ENCODE results near the gene LRRC8A. TPM values are rescaled to one million over a fixed set of nuclear protein-coding genes. Genes with fewer than 3 reads are reported as not detected.
A peak's percentile ranks its signal among the peaks of the same experiment; 100 is the strongest.
"Not testable (repeated sequence)": the region's sequence is repeated elsewhere in the genome, so short reads cannot be mapped to it uniquely, and the experiment has no call there.

Gene LRRC8A
- total RNA-seq, 4 donors from 2014 or later: 77.3 to 127 (median 108) TPM

- H3K27me3 ChIP-seq: no peaks in the 10 kb centered on the region
- TF ChIP-seq POLR2AphosphoS5 (IDR thresholded peaks at IDR 0.05) (no peak), POLR2A (IDR thresholded peaks at IDR 0.05) (no peak), EP300 (IDR thresholded peaks at IDR 0.05) (no peak)
- TF ChIP-seq, protein P1, sequence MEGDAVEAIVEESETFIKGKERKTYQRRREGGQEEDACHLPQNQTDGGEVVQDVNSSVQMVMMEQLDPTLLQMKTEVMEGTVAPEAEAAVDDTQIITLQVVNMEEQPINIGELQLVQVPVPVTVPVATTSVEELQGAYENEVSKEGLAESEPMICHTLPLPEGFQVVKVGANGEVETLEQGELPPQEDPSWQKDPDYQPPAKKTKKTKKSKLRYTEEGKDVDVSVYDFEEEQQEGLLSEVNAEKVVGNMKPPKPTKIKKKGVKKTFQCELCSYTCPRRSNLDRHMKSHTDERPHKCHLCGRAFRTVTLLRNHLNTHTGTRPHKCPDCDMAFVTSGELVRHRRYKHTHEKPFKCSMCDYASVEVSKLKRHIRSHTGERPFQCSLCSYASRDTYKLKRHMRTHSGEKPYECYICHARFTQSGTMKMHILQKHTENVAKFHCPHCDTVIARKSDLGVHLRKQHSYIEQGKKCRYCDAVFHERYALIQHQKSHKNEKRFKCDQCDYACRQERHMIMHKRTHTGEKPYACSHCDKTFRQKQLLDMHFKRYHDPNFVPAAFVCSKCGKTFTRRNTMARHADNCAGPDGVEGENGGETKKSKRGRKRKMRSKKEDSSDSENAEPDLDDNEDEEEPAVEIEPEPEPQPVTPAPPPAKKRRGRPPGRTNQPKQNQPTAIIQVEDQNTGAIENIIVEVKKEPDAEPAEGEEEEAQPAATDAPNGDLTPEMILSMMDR (IDR thresholded peaks at IDR 0.05): no peak
- H3K9me3 ChIP-seq: no peaks in the 10 kb centered on the region
- peaks cover 27% of the 10 kb centered on the region for H3K36me3 ChIP-seq
- H3K4me1 ChIP-seq: peaks cover 35% of the 10 kb centered on the region
- 95% methylated on average over 15 of the region's 19 CpGs for WGBS
- peak overlapping the region; percentile 98 for H3K4me3 ChIP-seq
- DNase-seq (ENCODE audit: low spot score in 2 of 2): peak in 1 of 2 donors; percentile 72
- no peak overlapping the region for H3K27ac ChIP-seq
Observed at GRCh38 chr9:128945798-128946501, 64.0 kb downstream of the LRRC8A start.

DNA sequence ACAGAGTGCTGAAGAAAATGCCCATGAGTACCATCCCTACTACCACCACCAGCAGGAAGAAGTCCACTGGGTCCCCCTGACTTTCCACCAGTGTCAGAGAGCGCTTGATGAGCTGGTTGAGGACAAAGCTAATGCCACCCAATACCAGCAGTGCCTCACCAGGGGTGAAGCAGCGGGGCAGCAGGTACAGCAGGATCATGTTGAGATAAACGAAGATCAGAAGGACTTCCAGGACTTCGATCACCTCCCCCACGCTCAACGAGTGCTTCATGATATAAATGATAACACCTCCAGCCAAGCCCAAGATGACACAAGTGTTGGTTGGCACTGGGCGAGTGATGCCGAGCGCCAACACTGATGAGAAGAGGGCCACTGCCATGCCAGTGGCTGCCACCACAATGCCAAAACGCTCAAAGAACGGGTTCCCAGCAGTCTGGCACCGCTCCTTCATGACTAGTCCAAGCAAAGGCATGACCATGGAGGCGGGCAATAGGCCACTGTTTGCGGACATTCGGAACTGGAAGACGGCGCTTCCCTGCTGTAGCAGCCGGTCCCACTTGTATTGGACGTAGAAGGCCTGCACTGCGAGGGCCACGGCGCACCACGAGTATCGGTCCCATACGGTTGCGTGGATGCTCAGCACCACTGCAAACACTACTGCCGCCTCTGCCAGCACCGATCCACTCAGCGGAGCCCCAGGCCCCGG lies 64.8 kb downstream of the LRRC8A start:
- H3K9me3 ChIP-seq: no peaks in the 10 kb centered on the region
- DNase-seq (ENCODE audit: low spot score in 2 of 2): peak; percentile 70 to 82
- WGBS: 57% methylated on average over 5 of the region's 30 CpGs
- H3K36me3 ChIP-seq: peaks cover 21% of the 10 kb centered on the region
- peak overlapping the region; percentile 98 for H3K4me3 ChIP-seq
- TF ChIP-seq POLR2AphosphoS5 (IDR thresholded peaks at IDR 0.05) (no peak), EP300 (IDR thresholded peaks at IDR 0.05) (no peak), POLR2A (IDR thresholded peaks at IDR 0.05) (no peak)
- TF ChIP-seq, protein P1 (IDR thresholded peaks at IDR 0.05): no peak
- H3K4me1 ChIP-seq: peaks cover 28% of the 10 kb centered on the region
- H3K27ac ChIP-seq: peak overlapping the region; percentile 97
- no peaks in the 10 kb centered on the region for H3K27me3 ChIP-seq

GRCh38 chr9:128947277-128947526 lies 65.3 kb downstream of the LRRC8A start:
- Histone ChIP-seq H3K27me3 (no peaks in the 10 kb centered on the region), H3K4me3 (peak overlapping the region; percentile 98), H3K9me3 (no peaks in the 10 kb centered on the region), H3K36me3 (peaks cover 19% of the 10 kb centered on the region), H3K27ac (peak overlapping the region; percentile 97), H3K4me1 (peaks cover 26% of the 10 kb centered on the region)
- TF ChIP-seq POLR2A (IDR thresholded peaks at IDR 0.05): no peak
- no peak for TF ChIP-seq POLR2AphosphoS5 (IDR thresholded peaks at IDR 0.05)
- TF ChIP-seq, protein P1 (IDR thresholded peaks at IDR 0.05): no peak
- TF ChIP-seq EP300 (IDR thresholded peaks at IDR 0.05): no peak
- DNase-seq (ENCODE audit: low spot score in 2 of 2): no peak
- whole genome bisulfite sequencing: no CpG with 5 or more reads among the region's 20 CpGs

DNA sequence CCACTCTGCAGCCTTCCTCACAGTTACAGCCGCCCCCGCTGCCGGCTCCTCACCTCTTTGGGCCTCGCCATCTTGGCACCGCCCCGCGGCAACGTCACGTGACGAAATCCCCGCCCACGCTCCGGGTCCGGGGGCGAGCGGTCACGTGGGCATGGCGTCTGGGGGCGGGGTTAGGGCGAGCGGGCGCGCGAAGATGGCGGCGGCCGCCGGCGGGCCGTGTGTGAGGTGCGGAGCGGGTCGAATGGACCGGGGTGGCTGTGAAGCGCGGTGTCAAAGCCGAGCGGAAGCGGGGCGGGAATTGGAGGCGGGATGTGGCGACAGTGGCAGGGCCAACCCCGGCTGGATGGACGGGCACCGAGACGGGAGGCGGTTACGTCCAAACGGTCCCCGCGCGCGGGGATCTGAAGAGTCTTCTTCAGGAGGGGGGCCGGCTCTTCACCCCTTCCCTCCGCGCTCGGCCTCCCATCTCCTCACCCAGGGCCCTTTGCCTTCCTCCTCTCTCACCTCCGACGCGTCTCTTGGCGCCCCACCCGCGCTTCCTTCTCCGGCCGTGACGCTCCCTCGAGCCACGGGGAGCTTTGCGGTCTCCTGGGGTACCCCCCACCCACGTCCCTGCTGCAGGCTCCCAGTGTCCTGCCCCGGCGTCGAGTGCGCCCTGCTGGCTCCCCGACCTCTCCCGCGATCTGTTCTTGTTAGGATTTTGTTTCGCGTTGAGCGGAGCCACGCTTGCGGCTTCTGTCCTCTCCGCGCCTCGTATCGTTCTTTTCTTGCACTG lies 65.8 kb downstream of the LRRC8A start, which contains the start of the genes DOLK and NUP188:
TSS of gene DOLK (minus strand) at position 77 of the 775 bp plus-strand sequence. CDS start 300 bp downstream, outside the sequence.
TSS of gene NUP188 (plus strand) at position 173 of the 775 bp plus-strand sequence. CDS start at position 194, 21 bp downstream.
- DNase-seq (ENCODE audit: low spot score in 2 of 2): peak; percentile 97 to 99
- Histone ChIP-seq H3K4me1 (peaks cover 26% of the 10 kb centered on the region), H3K27me3 (no peaks in the 10 kb centered on the region), H3K27ac (peak within 1 kb of the TSS; percentile 97), H3K36me3 (peaks cover 18% of the 10 kb centered on the region), H3K9me3 (no peaks in the 10 kb centered on the region), H3K4me3 (peak within 1 kb of the TSS; percentile 98)
- TF ChIP-seq POLR2AphosphoS5 (IDR thresholded peaks at IDR 0.05) (peak; percentile 7 to 84 (median 42)), POLR2A (IDR thresholded peaks at IDR 0.05) (peak in 1 of 2 donors; percentile 91), EP300 (IDR thresholded peaks at IDR 0.05) (no peak)
- TF ChIP-seq, protein P1 (IDR thresholded peaks at IDR 0.05): no peak
- under 1% methylated on average over 58 of the region's 86 CpGs for WGBS

DNA sequence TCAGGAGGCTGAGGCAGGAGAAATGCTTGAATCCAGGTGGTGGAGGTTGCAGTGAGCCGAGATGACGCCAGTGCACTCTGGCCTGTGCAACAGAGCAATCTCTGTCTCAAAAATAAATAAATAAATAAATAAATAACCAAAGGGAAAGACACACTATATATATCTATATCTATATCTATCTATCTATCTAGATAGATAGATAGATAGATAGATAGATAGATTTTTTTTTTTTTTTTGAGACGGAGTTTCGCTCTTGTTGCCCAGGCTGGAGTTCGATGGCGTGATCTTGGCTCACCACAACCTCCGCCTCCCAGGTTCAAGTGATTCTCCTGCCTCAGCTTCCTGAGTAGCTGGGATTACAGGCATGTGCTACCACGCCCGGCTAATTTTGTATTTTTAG lies 79.5 kb downstream of the LRRC8A start:
- H3K9me3 ChIP-seq, H3K4me3 ChIP-seq, H3K27ac ChIP-seq, H3K4me1 ChIP-seq, H3K27me3 ChIP-seq: not testable (repeated sequence)
- H3K36me3 ChIP-seq: peaks cover 74% of the 10 kb centered on the region
- 92% methylated on average over 9 of the region's 9 CpGs for WGBS
- DNase-seq (ENCODE audit: low spot score in 2 of 2): peak in 1 of 2 donors; percentile 3

Other genes with a start within 250 kb of the LRRC8A start
- 10 to 100 TPM; 43.5 to 52.4 (median 45.8) TPM for gene DYNC2I2, start 225.3 kb upstream of the LRRC8A start, total RNA-seq
- gene SET, start 192.9 kb upstream of the LRRC8A start, total RNA-seq: 100 to 1,000 TPM; 101 to 166 (median 161) TPM
- 1 to 10 TPM; 3.4 to 6.0 (median 4.4) TPM for gene PKN3, start 179.6 kb upstream of the LRRC8A start, total RNA-seq
- gene ZDHHC12, start 158.0 kb upstream of the LRRC8A start, total RNA-seq: 10 to 100 TPM; 31.5 to 90.5 (median 75.0) TPM
- gene ZER1, start 110.2 kb upstream of the LRRC8A start, total RNA-seq: 10 to 100 TPM; 53.7 to 75.3 (median 67.7) TPM
- gene TBC1D13, start 94.9 kb upstream of the LRRC8A start, total RNA-seq: 10 to 100 TPM; 11.9 to 27.8 (median 20.0) TPM
- 10 to 100 TPM; 11.5 to 34.0 (median 21.6) TPM for gene ENDOG, start 63.6 kb upstream of the LRRC8A start, total RNA-seq
- gene SPOUT1, start 52.3 kb upstream of the LRRC8A start, total RNA-seq: 10 to 100 TPM; 44.2 to 97.4 (median 79.4) TPM
- gene KYAT1, start 183 bp upstream of the LRRC8A start, total RNA-seq: 10 to 100 TPM; 10.6 to 17.1 (median 14.6) TPM
- 10 to 100 TPM; 39.1 to 73.5 (median 49.5) TPM for gene PHYHD1, start 38.8 kb downstream of the LRRC8A start, total RNA-seq
- gene DOLK, start 65.5 kb downstream of the LRRC8A start, total RNA-seq: 10 to 100 TPM in 3 of 4 donors, 1 to 10 TPM in 1; 5.2 to 12.7 (median 10.8) TPM
- gene NUP188, start 65.6 kb downstream of the LRRC8A start, total RNA-seq: 100 to 1,000 TPM in 1 of 4 donors, 10 to 100 TPM in 3; 53.6 to 104 (median 60.6) TPM
- 100 to 1,000 TPM; 193 to 331 (median 258) TPM for gene SH3GLB2, start 146.2 kb downstream of the LRRC8A start, total RNA-seq
- gene MIGA2, start 154.5 kb downstream of the LRRC8A start, total RNA-seq: 10 to 100 TPM; 28.3 to 44.3 (median 39.7) TPM
- 10 to 100 TPM in 1 of 4 donors, 1 to 10 TPM in 3; 7.8 to 11.1 (median 9.8) TPM for gene DOLPP1, start 199.0 kb downstream of the LRRC8A start, total RNA-seq
- gene CRAT, start 228.7 kb downstream of the LRRC8A start, total RNA-seq: 100 to 1,000 TPM in 1 of 4 donors, 10 to 100 TPM in 3; 27.4 to 156 (median 42.8) TPM
- gene PTPA, start 229.3 kb downstream of the LRRC8A start, total RNA-seq: 100 to 1,000 TPM in 1 of 4 donors, 10 to 100 TPM in 3; 59.1 to 108 (median 83.8) TPM